HCT116 (cell line): ENCODE data around the gene EARS2. TPM values are rescaled to one million over a fixed set of nuclear protein-coding genes. Genes with fewer than 3 reads are reported as not detected.

Experiments
- ATAC-seq: fragments of 200-7000 bp; cut with Tn5 transposase; 2 replicates; pipeline ENCODE4 v1.9.1; 2020; ENCODE audit warnings: mild to moderate bottlenecking, moderate library complexity
- BruUV-seq: library from RNA; stranded (reverse); fragments of 400-500 nt; replicated peaks from 2 replicates; lab custom pipeline; 2021; lab: Mats Ljungman, UMichigan
- CTCF ChIA-PET: fragments of 300-600 bp; sonication (Branson Sonifier 250); formaldehyde crosslinking; loops from one replicate; lab custom pipeline; 2021; ENCODE audit warnings: antibody characterized with exemption; lab: Charles Lee
- POLR2A ChIA-PET: fragments of 300-600, 350-600 bp; sonication (Branson Sonifier 250); formaldehyde crosslinking; loops from one replicate; lab custom pipeline; 2021; ENCODE audit warnings: antibody characterized with exemption; lab: Charles Lee
- RAD21 ChIA-PET, 2 experiments: fragments of 300-600 bp; sonication (Branson Sonifier 250); formaldehyde crosslinking; loops; one replicate each; lab custom pipeline; 2023; ENCODE audit warnings: low total read pairs in 2 of 2; ENCODE audit not compliant: uncharacterized antibody in 2 of 2, unreplicated experiment in 2 of 2, low non-redundant PET in 1 of 2; lab: Charles Lee
- DNase-seq: peaks from one replicate; pipeline ENCODE4 v3.0.0-alpha.2; 2010; ENCODE audit warnings: low read depth, low spot score
- H2AFZ ChIP-seq: fragments of 200-600 bp; shearing (Covaris generic), sonication (generic); 2 replicates; pipeline ENCODE4 v1.6.1; 2017; ENCODE audit warnings: low read depth, mixed run types, mixed read lengths, antibody characterized with exemption, low read length; ENCODE audit not compliant: poor library complexity, severe bottlenecking
- H3K27ac ChIP-seq: 2 replicates; pipeline ENCODE4 v1.5.1; 2012; ENCODE audit warnings: low read depth, low read length
- H3K27me3 ChIP-seq: fragments of 200-600 bp; sonication (generic); 2 replicates; pipeline ENCODE4 v1.6.1; 2016; ENCODE audit warnings: mixed run types, low read length, mixed read lengths; ENCODE audit not compliant: insufficient read depth
- H3K36me3 ChIP-seq, 2 experiments: fragments of 200-500 bp in 1 of 2; fragments of 200-600 bp in 1 of 2; sonication (Bioruptor generic) in 1 of 2; sonication (generic) in 1 of 2; 2 replicates each; pipeline versions ENCODE4 v1.5.1 to v1.6.1; 2014 to 2016; ENCODE audit warnings: low read length in 2 of 2, inconsistent platforms in 1 of 2, mixed read lengths in 1 of 2, mixed run types in 1 of 2; ENCODE audit not compliant: insufficient read depth in 2 of 2, control insufficient read depth in 1 of 2
- H3K4me1 ChIP-seq, 2 experiments: fragments of 200-600 bp in 1 of 2; sonication (generic) in 1 of 2; 2 replicates each; pipeline versions ENCODE4 v1.5.1 to v1.6.1; 2012 to 2017; ENCODE audit warnings: low read length in 2 of 2, inconsistent platforms in 1 of 2, mild to moderate bottlenecking in 1 of 2, mixed read lengths in 1 of 2, mixed run types in 1 of 2, moderate library complexity in 1 of 2; ENCODE audit not compliant: insufficient read depth in 2 of 2, control insufficient read depth in 1 of 2
- H3K4me2 ChIP-seq: fragments of 200-600 bp; sonication (generic); 2 replicates; pipeline ENCODE4 v1.6.1; 2017; ENCODE audit warnings: mixed run types, low read length, mixed read lengths
- H3K4me3 ChIP-seq, 2 experiments: fragments of 200-600 bp in 1 of 2; sonication (generic) in 1 of 2; replicated peaks in 1 of 2; 2 replicates each; pipeline ENCODE4 v1.5.1; 2011 to 2016; ENCODE audit warnings: low read length in 2 of 2, control low read depth in 1 of 2, low read depth in 1 of 2, mild to moderate bottlenecking in 1 of 2, mixed read lengths in 1 of 2, mixed run types in 1 of 2
- H3K79me2 ChIP-seq: fragments of 200-600 bp; sonication (generic); 2 replicates; pipeline ENCODE4 v1.6.1; 2017; ENCODE audit warnings: mild to moderate bottlenecking, mixed run types, low read length, moderate library complexity, mixed read lengths; ENCODE audit not compliant: insufficient read depth
- H3K9ac ChIP-seq: fragments of 200-600 bp; sonication (generic); 2 replicates; pipeline ENCODE4 v1.6.1; 2016; ENCODE audit warnings: low read length, mixed read lengths
- H3K9me2 ChIP-seq: fragments of 200-600 bp; sonication (generic), shearing (Covaris generic); 2 replicates; pipeline ENCODE4 v1.6.1; 2017; ENCODE audit warnings: mixed run types, mild to moderate bottlenecking, moderate library complexity; ENCODE audit not compliant: insufficient read depth
- H3K9me3 ChIP-seq, 2 experiments: fragments of 200-500 bp in 1 of 2; fragments of 200-600 bp in 1 of 2; sonication (Bioruptor generic) in 1 of 2; sonication (generic) in 1 of 2; 2 replicates each; pipeline ENCODE4 v1.6.1; 2014 to 2017; ENCODE audit warnings: low read length in 2 of 2, mixed read lengths in 2 of 2, inconsistent platforms in 1 of 2, low read depth in 1 of 2, mild to moderate bottlenecking in 1 of 2, mixed run types in 1 of 2, moderate library complexity in 1 of 2; ENCODE audit not compliant: control insufficient read depth in 1 of 2, insufficient read depth in 1 of 2
- H4K20me1 ChIP-seq: fragments of 200-600 bp; sonication (generic), shearing (Covaris generic); 2 replicates; pipeline ENCODE4 v1.6.1; 2017; ENCODE audit warnings: mixed run types, mild to moderate bottlenecking, moderate library complexity; ENCODE audit not compliant: insufficient read depth
- EZH2phosphoT487 ChIP-seq: fragments of 200-600 bp; IDR thresholded peaks from 2 replicates; pipeline ENCODE4 v1.6.1; 2018; ENCODE audit warnings: antibody characterized with exemption, borderline replicate concordance
- FOSL1 ChIP-seq: IDR thresholded peaks from 2 replicates; pipeline ENCODE4 v1.6.1; 2012; ENCODE audit warnings: low read depth
- TCF7L2 ChIP-seq: IDR thresholded peaks from 2 replicates; pipeline ENCODE4 v1.7.0; 2011; ENCODE audit warnings: borderline replicate concordance, inconsistent platforms; ENCODE audit not compliant: insufficient read depth, insufficient read length; ENCODE audit errors: extremely low read depth
- ZFX ChIP-seq: fragments of 450-650 bp; IDR thresholded peaks from 2 replicates; pipeline ENCODE4 v1.6.1; 2017
- intact Hi-C: fragments of 100-400 bp; cut with micrococcal nuclease; formaldehyde crosslinking; loops from 2 replicates; pipeline ENCODE4 v1.10.0; 2022
- total RNA-seq: library from RNA; stranded (reverse); gene quantifications from one replicate; pipeline ENCODE4 v1.2.1, GENCODE V29; 2021; ENCODE audit not compliant: unreplicated experiment
- TF ChIP-seq, protein P1 (sequence below): IDR thresholded peaks from 2 replicates; pipeline ENCODE4 v1.6.1; 2012
- TF ChIP-seq, protein P2 (sequence below): IDR thresholded peaks from 2 replicates; pipeline ENCODE4 v1.6.1; 2011; ENCODE audit warnings: mild to moderate bottlenecking, low read length, moderate library complexity; ENCODE audit not compliant: insufficient replicate concordance; ENCODE audit errors: extremely low read depth
- TF ChIP-seq, protein P3 (sequence below): IDR thresholded peaks from 2 replicates; pipeline ENCODE4 v1.6.1; 2012

The EARS2 gene
- total RNA-seq, 1 experiment from 2014 or later = 35.6 TPM

DNA sequence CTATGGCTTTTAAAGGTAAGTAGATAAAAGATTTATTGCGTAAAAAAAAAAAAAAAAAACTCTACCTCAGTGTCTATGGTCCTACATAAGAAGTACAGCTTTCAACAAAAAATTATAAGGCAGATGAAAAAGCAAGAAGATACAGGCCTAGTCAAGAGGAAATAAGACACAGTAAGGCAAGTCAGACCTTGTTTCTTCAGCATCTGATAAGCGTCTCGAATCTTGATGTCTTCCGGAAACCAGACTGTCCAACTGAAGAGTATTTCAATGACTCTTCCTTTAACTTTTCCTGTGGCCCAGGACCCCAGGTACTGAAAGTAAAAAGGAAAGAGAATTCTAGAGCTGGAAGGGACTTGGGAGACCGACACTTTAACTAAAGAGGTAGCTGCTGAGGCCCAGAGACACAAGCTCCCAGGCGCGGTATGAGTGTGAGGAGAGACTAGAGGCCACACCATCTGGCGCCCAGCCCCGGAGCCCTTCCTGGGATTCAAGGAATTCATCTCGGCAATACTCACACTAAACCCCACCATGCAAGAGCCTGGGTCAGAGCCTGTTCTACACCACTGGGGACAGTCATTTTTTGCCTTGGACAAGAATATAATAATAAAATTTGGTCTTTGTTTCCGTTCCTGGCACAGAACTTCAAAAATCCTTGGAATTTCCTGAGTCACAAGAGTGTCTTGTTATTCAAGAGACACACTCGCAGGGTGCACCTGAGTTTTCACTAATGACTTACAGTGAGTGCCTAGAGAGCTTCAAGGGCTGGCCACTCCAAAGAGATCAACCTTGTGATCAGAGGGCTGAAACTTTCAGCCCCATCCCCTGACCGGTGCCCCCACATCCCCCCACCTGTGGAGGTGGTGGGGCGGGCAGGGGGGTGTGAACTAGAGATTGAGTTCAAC, 65.4 kb downstream of the EARS2 start:
- TF ChIP-seq, protein P1, sequence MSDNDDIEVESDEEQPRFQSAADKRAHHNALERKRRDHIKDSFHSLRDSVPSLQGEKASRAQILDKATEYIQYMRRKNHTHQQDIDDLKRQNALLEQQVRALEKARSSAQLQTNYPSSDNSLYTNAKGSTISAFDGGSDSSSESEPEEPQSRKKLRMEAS = no peak
- TF ChIP-seq TCF7L2 (no peak), FOSL1 (no peak), EZH2phosphoT487 (no peak), ZFX (no peak)
- TF ChIP-seq, protein P2, sequence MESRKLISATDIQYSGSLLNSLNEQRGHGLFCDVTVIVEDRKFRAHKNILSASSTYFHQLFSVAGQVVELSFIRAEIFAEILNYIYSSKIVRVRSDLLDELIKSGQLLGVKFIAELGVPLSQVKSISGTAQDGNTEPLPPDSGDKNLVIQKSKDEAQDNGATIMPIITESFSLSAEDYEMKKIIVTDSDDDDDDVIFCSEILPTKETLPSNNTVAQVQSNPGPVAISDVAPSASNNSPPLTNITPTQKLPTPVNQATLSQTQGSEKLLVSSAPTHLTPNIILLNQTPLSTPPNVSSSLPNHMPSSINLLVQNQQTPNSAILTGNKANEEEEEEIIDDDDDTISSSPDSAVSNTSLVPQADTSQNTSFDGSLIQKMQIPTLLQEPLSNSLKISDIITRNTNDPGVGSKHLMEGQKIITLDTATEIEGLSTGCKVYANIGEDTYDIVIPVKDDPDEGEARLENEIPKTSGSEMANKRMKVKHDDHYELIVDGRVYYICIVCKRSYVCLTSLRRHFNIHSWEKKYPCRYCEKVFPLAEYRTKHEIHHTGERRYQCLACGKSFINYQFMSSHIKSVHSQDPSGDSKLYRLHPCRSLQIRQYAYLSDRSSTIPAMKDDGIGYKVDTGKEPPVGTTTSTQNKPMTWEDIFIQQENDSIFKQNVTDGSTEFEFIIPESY = no peak
- TF ChIP-seq, protein P3, sequence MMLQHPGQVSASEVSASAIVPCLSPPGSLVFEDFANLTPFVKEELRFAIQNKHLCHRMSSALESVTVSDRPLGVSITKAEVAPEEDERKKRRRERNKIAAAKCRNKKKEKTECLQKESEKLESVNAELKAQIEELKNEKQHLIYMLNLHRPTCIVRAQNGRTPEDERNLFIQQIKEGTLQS = no peak
- ATAC-seq (peak; percentile 68), DNase-seq (no peak)
- Histone ChIP-seq H3K79me2 (peaks cover 23% of the 10 kb centered on the region), H3K27me3 (no peaks in the 10 kb centered on the region), H2AFZ (no peak overlapping the region), H3K4me1 (peaks cover 0 to 12% of the 10 kb centered on the region in 2 experiments; a peak in 2 of 4 replicates), H3K36me3 (peaks cover 50 to 52% of the 10 kb centered on the region in 2 experiments), H3K9me3 (no peaks in the 10 kb centered on the region), H3K27ac (no peak overlapping the region), H3K4me3 (no peak overlapping the region), H3K9ac (no peak overlapping the region), H3K9me2 (no peaks in the 10 kb centered on the region), H4K20me1 (no peaks in the 10 kb centered on the region), H3K4me2 (no peak overlapping the region)
- ChIA-PET RAD21 (interaction anchor here in 1 of 2 experiments (0.7 kb wide), 1 partner anchor 13 kb away, joined by 3 read pairs; no protein-coding TSS in a partner anchor), CTCF (no interaction called here), POLR2A (no interaction called here)
- BruUV-seq = no TSS peak
- intact Hi-C loops = no loop called here
